MCF 10A (cell line): Measurements from ENCODE around the gene DPP9. TPM values are rescaled to one million over a fixed set of nuclear protein-coding genes. Genes with fewer than 3 reads are reported as not detected.
A peak's percentile ranks its signal among the peaks of the same experiment; 100 is the strongest.

Experiments
- BruUV-seq: library from RNA; stranded (reverse); fragments of 400-500 nt; replicated peaks from 2 replicates; lab custom pipeline; 2021; lab: Mats Ljungman, UMichigan
- CTCF ChIA-PET: fragments of 300-600 bp; sonication (Branson Sonifier 250); formaldehyde crosslinking; extraction: SDS; loops from one replicate; lab custom pipeline; 2021; ENCODE audit warnings: antibody characterized with exemption, inconsistent platforms; lab: Yijun Ruan, JAX
- POLR2A ChIA-PET: fragments of 300-600, 350-650 bp; sonication (Branson Sonifier 250); formaldehyde crosslinking; extraction: SDS; loops from one replicate; lab custom pipeline; 2020; ENCODE audit warnings: antibody characterized with exemption, inconsistent platforms; lab: Yijun Ruan, JAX
- DNase-seq: peaks from one replicate; pipeline ENCODE4 v3.0.0-alpha.2; 2018; ENCODE audit not compliant: unreplicated experiment
- H3K27ac Mint-ChIP-seq: one replicate; pipeline ENCODE4 v1.8.0; 2022; ENCODE audit warnings: mild to moderate bottlenecking, low read depth, mixed read lengths; ENCODE audit not compliant: unreplicated experiment
- H3K27me3 Mint-ChIP-seq: one replicate; pipeline ENCODE4 v1.8.0; 2022; ENCODE audit warnings: mixed read lengths; ENCODE audit not compliant: insufficient read depth, unreplicated experiment
- H3K36me3 Mint-ChIP-seq: one replicate; pipeline ENCODE4 v1.8.0; 2022; ENCODE audit warnings: mild to moderate bottlenecking, moderate library complexity, mixed read lengths; ENCODE audit not compliant: insufficient read depth, unreplicated experiment
- H3K4me1 Mint-ChIP-seq: one replicate; pipeline ENCODE4 v1.8.0; 2022; ENCODE audit warnings: mixed read lengths; ENCODE audit not compliant: insufficient read depth, unreplicated experiment
- H3K4me3 Mint-ChIP-seq: one replicate; pipeline ENCODE4 v1.8.0; 2022; ENCODE audit warnings: mild to moderate bottlenecking, moderate library complexity, mixed read lengths; ENCODE audit not compliant: unreplicated experiment
- H3K9me3 Mint-ChIP-seq: one replicate; pipeline ENCODE4 v1.8.0; 2022; ENCODE audit warnings: mixed read lengths; ENCODE audit not compliant: unreplicated experiment
- intact Hi-C: fragments of 100-400 bp; cut with micrococcal nuclease; formaldehyde crosslinking; loops from 2 replicates; pipeline ENCODE4 v1.14.1; 2022
- total RNA-seq: library from RNA; stranded (reverse); gene quantifications from 2 replicates; pipeline ENCODE4 v1.2.3, GENCODE V29; 2022
- TF ChIP-seq, protein P1 (sequence below): fragments of 200-600 bp; IDR thresholded peaks from one replicate; pipeline ENCODE4 v1.8.0; 2022; ENCODE audit warnings: antibody characterized with exemption, mild to moderate bottlenecking; ENCODE audit not compliant: unreplicated experiment

Gene DPP9
- total RNA-seq, 1 experiment from 2014 or later: 90.6 TPM

DNA sequence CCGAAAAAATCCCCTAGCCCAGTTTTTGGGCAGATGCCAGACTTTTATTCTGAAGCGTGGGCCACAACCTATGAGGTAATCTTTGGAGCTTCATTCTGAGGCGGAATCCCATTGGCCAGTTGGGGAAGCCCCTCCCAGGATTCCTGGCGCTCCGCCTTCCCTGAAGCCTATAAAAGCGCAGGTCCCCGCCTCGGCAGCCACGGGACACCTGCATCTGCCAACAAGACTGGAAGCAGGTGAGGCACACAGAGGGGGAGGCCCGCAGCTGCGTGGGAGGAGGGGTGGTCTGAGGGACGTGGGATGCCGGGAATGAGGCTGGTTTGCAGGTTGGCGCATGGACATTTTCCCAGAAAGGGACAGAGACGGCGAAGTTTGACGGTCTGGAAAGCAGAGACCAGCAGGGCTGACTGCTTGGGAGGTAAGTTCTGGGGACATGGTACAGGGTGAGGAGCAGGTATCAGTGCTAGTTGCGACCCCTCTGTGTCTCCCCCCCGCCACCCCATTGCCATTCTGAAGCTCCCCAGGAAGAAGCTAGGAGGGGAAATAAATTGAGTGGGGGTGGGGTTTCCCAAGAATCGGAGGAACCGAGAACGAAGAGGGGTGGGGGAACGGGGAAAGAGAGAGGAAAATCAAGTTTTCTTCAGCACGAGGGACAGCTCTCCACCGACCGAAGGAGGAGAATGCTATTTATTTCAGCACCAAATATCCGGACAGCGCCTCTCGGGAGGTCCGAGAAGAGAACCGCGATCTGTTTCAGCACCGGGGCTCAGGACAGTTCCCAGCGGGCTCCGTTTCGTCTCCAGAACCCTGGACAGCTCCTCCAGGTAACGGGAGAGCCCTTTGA, 45.5 kb upstream of the DPP9 start:
- POLR2A ChIA-PET: interaction anchor here (0.6 to 0.7 kb wide), 2 partner anchors 18 to 22 kb away, joined by 4 to 5 read pairs; no protein-coding TSS in a partner anchor
- no TSS peak for BruUV-seq
- Mint-ChIP-seq H3K4me1 (peaks cover 11% of the 10 kb centered on the region), H3K4me3 (no peak overlapping the region), H3K9me3 (no peaks in the 10 kb centered on the region), H3K27me3 (peaks cover 3% of the 10 kb centered on the region), H3K27ac (no peak overlapping the region), H3K36me3 (no peaks in the 10 kb centered on the region)
- CTCF ChIA-PET: interaction anchor here (0.6 to 1.4 kb wide), 4 partner anchors 22 to 61 kb away, joined by 3 to 5 read pairs (median 4); partner anchors contain the start of gene FEM1A
- TF ChIP-seq, protein P1, sequence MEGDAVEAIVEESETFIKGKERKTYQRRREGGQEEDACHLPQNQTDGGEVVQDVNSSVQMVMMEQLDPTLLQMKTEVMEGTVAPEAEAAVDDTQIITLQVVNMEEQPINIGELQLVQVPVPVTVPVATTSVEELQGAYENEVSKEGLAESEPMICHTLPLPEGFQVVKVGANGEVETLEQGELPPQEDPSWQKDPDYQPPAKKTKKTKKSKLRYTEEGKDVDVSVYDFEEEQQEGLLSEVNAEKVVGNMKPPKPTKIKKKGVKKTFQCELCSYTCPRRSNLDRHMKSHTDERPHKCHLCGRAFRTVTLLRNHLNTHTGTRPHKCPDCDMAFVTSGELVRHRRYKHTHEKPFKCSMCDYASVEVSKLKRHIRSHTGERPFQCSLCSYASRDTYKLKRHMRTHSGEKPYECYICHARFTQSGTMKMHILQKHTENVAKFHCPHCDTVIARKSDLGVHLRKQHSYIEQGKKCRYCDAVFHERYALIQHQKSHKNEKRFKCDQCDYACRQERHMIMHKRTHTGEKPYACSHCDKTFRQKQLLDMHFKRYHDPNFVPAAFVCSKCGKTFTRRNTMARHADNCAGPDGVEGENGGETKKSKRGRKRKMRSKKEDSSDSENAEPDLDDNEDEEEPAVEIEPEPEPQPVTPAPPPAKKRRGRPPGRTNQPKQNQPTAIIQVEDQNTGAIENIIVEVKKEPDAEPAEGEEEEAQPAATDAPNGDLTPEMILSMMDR: no peak
- intact Hi-C loops: no loop called here
- DNase-seq: peak; percentile 90

DNA sequence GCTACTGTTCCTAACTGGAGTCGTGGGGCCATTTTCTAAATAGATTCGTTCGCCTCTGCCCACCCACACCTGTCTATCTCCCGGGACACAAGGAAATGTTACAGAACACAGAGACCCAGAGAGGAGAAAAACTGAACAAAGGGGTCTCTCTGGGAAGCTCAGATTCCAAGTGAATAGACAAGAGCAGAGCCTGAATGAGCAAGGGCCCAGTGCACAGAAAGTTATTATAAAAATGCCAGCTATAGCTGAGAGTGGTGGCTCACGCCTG, 40.7 kb upstream of the DPP9 start:
- Mint-ChIP-seq H3K9me3 (no peaks in the 10 kb centered on the region), H3K27ac (no peak overlapping the region), H3K4me1 (no peaks in the 10 kb centered on the region), H3K4me3 (no peak overlapping the region), H3K27me3 (peaks cover 26% of the 10 kb centered on the region), H3K36me3 (no peaks in the 10 kb centered on the region)
- TF ChIP-seq, protein P1: no peak
- intact Hi-C loops: no loop called here
- no TSS peak for BruUV-seq
- ChIA-PET CTCF (no interaction called here), POLR2A (no interaction called here)
- DNase-seq: no peak

DNA sequence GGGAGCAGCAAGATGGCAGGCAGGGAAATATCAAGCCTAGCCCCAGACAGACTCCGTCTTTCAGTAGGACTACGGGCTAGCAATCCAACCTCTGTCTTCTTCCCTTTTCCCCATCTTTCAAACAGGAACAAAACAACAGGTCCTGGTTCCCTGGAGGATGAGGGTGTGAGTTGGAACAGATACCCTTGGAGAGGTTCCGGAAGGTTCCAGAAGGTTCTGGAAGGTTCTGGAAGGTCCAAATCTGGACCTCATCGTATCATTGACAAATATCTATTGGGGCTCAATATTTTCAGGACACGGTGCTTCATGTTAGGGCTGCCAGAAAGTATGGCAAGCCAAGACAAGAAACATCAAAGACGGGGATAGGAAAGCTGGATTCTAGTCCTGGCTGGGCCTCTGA, 39.4 kb upstream of the DPP9 start:
- no TSS peak for BruUV-seq
- Mint-ChIP-seq H3K36me3 (no peaks in the 10 kb centered on the region), H3K4me3 (no peak overlapping the region), H3K4me1 (no peaks in the 10 kb centered on the region), H3K27me3 (peaks cover 26% of the 10 kb centered on the region), H3K9me3 (no peaks in the 10 kb centered on the region), H3K27ac (no peak overlapping the region)
- POLR2A ChIA-PET: no interaction called here
- intact Hi-C loops: no loop called here
- DNase-seq: no peak
- CTCF ChIA-PET: interaction anchor here (0.5 to 1.0 kb wide), 2 partner anchors 21 to 382 kb away, joined by 3 to 4 read pairs; no protein-coding TSS in a partner anchor
- TF ChIP-seq, protein P1: no peak

DNA sequence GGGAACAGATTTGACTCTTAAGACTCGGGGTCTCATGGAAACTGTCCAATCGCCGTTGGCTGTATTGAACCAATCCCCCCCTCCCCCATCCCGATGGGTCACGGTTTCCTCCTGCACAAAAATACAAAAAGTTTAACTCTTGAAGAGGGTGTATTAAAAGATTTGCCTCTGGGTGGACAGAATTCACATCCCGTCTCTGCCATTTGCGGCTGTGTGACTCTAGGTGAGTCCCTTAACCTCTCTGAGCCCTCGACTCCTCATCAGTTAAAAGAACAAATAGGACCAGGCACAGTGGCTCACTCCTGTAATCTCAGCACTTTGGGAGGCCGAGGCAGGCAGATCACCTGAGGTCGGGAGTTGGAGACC, 36.6 kb upstream of the DPP9 start:
- TF ChIP-seq, protein P1: no peak
- H3K27me3 Mint-ChIP-seq: peaks cover 26% of the 10 kb centered on the region
- POLR2A ChIA-PET: interaction anchor here (0.7 kb wide), 1 partner anchor 30 kb away, joined by 3 read pairs; no protein-coding TSS in a partner anchor
- no peak overlapping the region for H3K27ac Mint-ChIP-seq
- no peak for DNase-seq
- BruUV-seq: no TSS peak
- no peaks in the 10 kb centered on the region for H3K4me1 Mint-ChIP-seq
- H3K4me3 Mint-ChIP-seq: peak overlapping the region; percentile 16
- H3K9me3 Mint-ChIP-seq: no peaks in the 10 kb centered on the region
- intact Hi-C loops: no loop called here
- CTCF ChIA-PET: no interaction called here
- no peaks in the 10 kb centered on the region for H3K36me3 Mint-ChIP-seq
